HepG2 (cell line): ENCODE results near the gene CHTF18. TPM values are rescaled to one million over a fixed set of nuclear protein-coding genes. Genes with fewer than 3 reads are reported as not detected.

Experiments
- ATAC-seq: fragments of 200-7000 bp; cut with Tn5 transposase; 3 replicates; pipeline ENCODE4 v1.9.1; 2020; ENCODE audit warnings: mild to moderate bottlenecking, moderate library complexity
- BruUV-seq: library from RNA; stranded (reverse); fragments of 400-500 nt; replicated peaks from 2 replicates; lab custom pipeline; 2021; lab: Mats Ljungman, UMichigan
- CTCF ChIA-PET: fragments of 300-600 bp; formaldehyde crosslinking; extraction: SDS; loops from one replicate; lab custom pipeline; 2021; ENCODE audit warnings: low total read pairs, inconsistent platforms, low intra/inter-chr PET ratio; lab: Yijun Ruan, JAX
- POLR2A ChIA-PET: fragments of 350-600 bp; sonication (Branson Sonifier 250); formaldehyde crosslinking; loops from one replicate; lab custom pipeline; 2020; ENCODE audit warnings: antibody characterized with exemption, inconsistent platforms; lab: Yijun Ruan, JAX
- DNase-seq: peaks from one replicate; pipeline ENCODE4 v3.0.0-alpha.2; 2015; ENCODE audit warnings: low spot score
- FAIRE-seq: peaks from 3 replicates; lab custom pipeline; 2011; peaks lifted over from hg19 to GRCh38; lab: Jason Lieb, UNC
- H2AFZ ChIP-seq: one replicate; pipeline ENCODE4 v1.6.1; 2011; ENCODE audit warnings: low read length, inconsistent platforms
- H3K27ac ChIP-seq: fragments of 300-600 bp; 3 replicates; pipeline ENCODE4 v1.8.0; 2011; ENCODE audit warnings: mixed run types, mild to moderate bottlenecking, mixed read lengths, low read length, inconsistent platforms; ENCODE audit not compliant: insufficient read depth; ENCODE audit errors: extremely low read length
- H3K27me3 ChIP-seq, 2 experiments: fragments of 200-600 bp in 1 of 2; 2 replicates in 1 of 2; 3 replicates in 1 of 2; pipeline versions ENCODE4 v1.6.0 to v1.8.0; 2011; ENCODE audit warnings: low read length in 2 of 2, mild to moderate bottlenecking in 2 of 2, moderate library complexity in 2 of 2, inconsistent platforms in 1 of 2; ENCODE audit not compliant: insufficient read depth in 2 of 2, control insufficient read depth in 1 of 2
- H3K36me3 ChIP-seq, 2 experiments: fragments of 200-600 bp in 1 of 2; replicated peaks in 1 of 2; 2 replicates in 1 of 2; 3 replicates in 1 of 2; pipeline versions ENCODE4 v1.5.1 to v1.8.0; 2011; ENCODE audit warnings: low read length in 2 of 2, inconsistent platforms in 1 of 2; ENCODE audit not compliant: insufficient read depth in 2 of 2, control insufficient read depth in 1 of 2
- H3K4me1 ChIP-seq: 2 replicates; pipeline ENCODE4 v1.5.1; 2012; ENCODE audit warnings: low read length, inconsistent platforms; ENCODE audit not compliant: insufficient read depth
- H3K4me2 ChIP-seq: 2 replicates; pipeline ENCODE4 v1.6.0; 2011; ENCODE audit warnings: low read depth, low read length, inconsistent platforms
- H3K4me3 ChIP-seq, 3 experiments: fragments of 200-600 bp in 1 of 3; sonication (generic), shearing (Covaris generic) in 1 of 3; replicated peaks in 1 of 3; 2 replicates each; pipeline ENCODE4 v1.5.1; 2011 to 2016; ENCODE audit warnings: low read length in 3 of 3, inconsistent platforms in 2 of 3, low read depth in 2 of 3, mild to moderate bottlenecking in 2 of 3, control low read depth in 1 of 3, mixed read lengths in 1 of 3; ENCODE audit not compliant: insufficient read depth in 1 of 3
- H3K79me2 ChIP-seq: one replicate; pipeline ENCODE4 v1.6.1; 2011; ENCODE audit warnings: low read length, inconsistent platforms; ENCODE audit not compliant: insufficient read depth
- H3K9ac ChIP-seq: 2 replicates; pipeline ENCODE4 v1.6.0; 2011; ENCODE audit warnings: mild to moderate bottlenecking, low read depth, low read length, inconsistent platforms; ENCODE audit not compliant: insufficient read depth
- H3K9me3 ChIP-seq: 2 replicates; pipeline ENCODE4 v1.5.1; 2012; ENCODE audit warnings: mild to moderate bottlenecking, low read length
- H4K20me1 ChIP-seq: 2 replicates; pipeline ENCODE4 v1.6.0; 2011; ENCODE audit warnings: inconsistent platforms, mild to moderate bottlenecking, low read length, moderate library complexity; ENCODE audit not compliant: insufficient read depth
- KLF15 ChIP-seq: sonication (generic); formaldehyde crosslinking; IDR thresholded peaks from 2 replicates; pipeline ENCODE4 v1.8.1; 2023; ENCODE audit warnings: borderline replicate concordance, mild to moderate bottlenecking, inconsistent platforms, missing genetic modification reagents, mixed read lengths
- PAX8 ChIP-seq: sonication (generic); formaldehyde crosslinking; IDR thresholded peaks from 2 replicates; pipeline ENCODE4 v1.8.0; 2022; ENCODE audit warnings: mild to moderate bottlenecking, missing genetic modification reagents, borderline replicate concordance
- SRSF1 ChIP-seq: fragments of 200-400 bp; formaldehyde crosslinking; optimal IDR thresholded peaks from 2 replicates; pipeline ENCODE3; 2017; ENCODE audit warnings: mild to moderate bottlenecking, low read depth, low read length, moderate library complexity
- ZFP90 ChIP-seq: sonication (generic); formaldehyde crosslinking; IDR thresholded peaks from 2 replicates; pipeline ENCODE4 v1.8.0; 2022; ENCODE audit warnings: missing genetic modification reagents, mild to moderate bottlenecking, inconsistent platforms, borderline replicate concordance
- ZNF570 ChIP-seq: sonication (generic); formaldehyde crosslinking; IDR thresholded peaks from 2 replicates; pipeline ENCODE4 v1.4.0; 2020; ENCODE audit warnings: mild to moderate bottlenecking, missing genetic modification reagents, borderline replicate concordance
- ZNF652 ChIP-seq: IDR thresholded peaks from 2 replicates; pipeline ENCODE4 v1.6.1; 2016; ENCODE audit warnings: low read depth, borderline replicate concordance
- WGBS: methylation state at CpG from one replicate; pipeline ENCODE4 v1.1.6; 2017; ENCODE audit warnings: low lambda C conversion rate; 5-methylcytosine and 5-hydroxymethylcytosine counted together
- in situ Hi-C: cut with HindIII; loops from 2 replicates; pipeline ENCODE4 v1.10.0; 2017; ENCODE audit warnings: low pct_unique_long_range_greater_than_20kb; ENCODE audit not compliant: extremely low pct_ligation_motif_present
- intact Hi-C: fragments of 100-400 bp; cut with micrococcal nuclease; formaldehyde crosslinking; loops from one replicate; pipeline ENCODE4 v1.10.0; 2022; ENCODE audit not compliant: unreplicated experiment
- polyA plus RNA-seq, 8 experiments: library from polyadenylated mRNA; depleted of rRNA in 3 of 8; stranded (reverse) in 7 of 8; unstranded in 1 of 8; fragments of >200 nt; fragmentation: Illumina TruSeq in 4 of 8; extraction: Trizol in 4 of 8; gene quantifications; 2 replicates each; pipeline versions ENCODE4 v1.2.1 to v1.2.3, GENCODE V29; 2011 to 2016; ENCODE audit warnings: low read depth in 4 of 8, missing spikeins in 1 of 8, mixed read lengths in 1 of 8; ENCODE audit not compliant: insufficient read depth in 1 of 8
- total RNA-seq, 5 experiments: library from RNA; depleted of rRNA; stranded (reverse); fragments of >200 nt; fragmentation: Illumina TruSeq; extraction: Trizol; gene quantifications; 2 replicates each; pipeline ENCODE4 v1.2.3, GENCODE V29; 2016; ENCODE audit warnings: low read depth in 1 of 5

Gene CHTF18
- total and polyA plus RNA-seq, 2 of the 13 experiments (the other 11 are each of a cell fraction or from before 2014, with no cell fraction given) = 8.6 to 22.9 TPM

DNA sequence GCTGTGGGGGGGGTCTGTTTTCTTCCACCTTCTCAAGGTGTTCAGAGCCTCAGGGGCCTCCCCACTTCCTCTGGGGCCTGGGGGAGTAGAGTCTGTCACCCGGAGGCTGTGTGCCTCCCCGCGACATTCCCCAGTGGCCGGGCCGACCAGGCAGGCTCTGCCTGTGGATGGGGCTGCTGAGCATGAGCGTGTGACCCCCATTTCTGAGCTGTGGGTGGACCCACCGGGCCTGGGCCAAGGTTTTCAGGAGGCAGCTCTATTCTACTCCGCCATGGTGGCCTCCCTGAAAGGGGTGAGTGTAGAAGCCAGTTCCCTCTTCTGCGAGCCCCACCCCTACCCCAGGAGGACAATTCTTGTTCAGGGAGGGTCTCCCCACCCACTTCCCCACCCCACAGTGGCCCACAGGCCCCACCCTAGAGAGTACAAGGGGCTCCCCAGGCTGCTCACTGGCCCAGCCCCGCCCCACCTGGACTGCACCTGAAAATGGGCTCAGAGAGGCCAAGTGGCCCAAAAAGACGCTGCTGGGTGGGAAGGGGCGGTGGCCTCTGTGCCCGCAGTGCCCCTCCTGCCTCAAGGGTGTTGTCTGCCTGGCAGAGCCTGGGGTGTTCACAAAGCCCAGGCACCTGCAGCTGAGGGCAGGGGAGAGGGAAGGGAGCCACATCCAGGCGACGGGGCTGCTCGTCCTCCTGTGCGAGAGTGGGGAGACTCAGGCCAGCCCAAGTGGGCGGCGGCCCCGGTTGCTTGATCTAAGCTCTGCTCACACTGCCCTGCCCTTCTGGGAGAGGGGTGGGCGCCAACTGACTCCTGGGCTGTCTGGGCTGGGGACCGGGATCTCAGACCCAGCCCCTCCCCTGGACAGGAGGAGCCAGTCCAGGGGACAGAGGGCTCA lies 26.6 kb upstream of the CHTF18 start:
- Histone ChIP-seq H3K36me3 (no peaks in the 10 kb centered on the region), H3K4me3 (peak overlapping the region in 2 of 3 experiments; percentile 40 to 68; a peak in 3 of 6 replicates), H3K9ac (peak overlapping the region; percentile 19; the same call in 1 of the 2 replicates), H2AFZ (no peak overlapping the region), H3K9me3 (no peaks in the 10 kb centered on the region), H4K20me1 (no peaks in the 10 kb centered on the region), H3K27ac (no peak overlapping the region), H3K4me2 (peak overlapping the region; percentile 84), H3K4me1 (peaks cover 32% of the 10 kb centered on the region), H3K79me2 (no peaks in the 10 kb centered on the region), H3K27me3 (peaks cover 3 to 9% of the 10 kb centered on the region in 2 experiments; a peak in 4 of 5 replicates)
- FAIRE-seq (no peak), DNase-seq (no peak), ATAC-seq (peak; percentile 5)
- ChIA-PET POLR2A (interaction anchor here (0.8 to 2.0 kb wide), 13 partner anchors 8 to 49 kb away, joined by 3 to 18 read pairs (median 4); partner anchors contain the start of genes ANTKMT, CCDC78, CHTF18 and CIAO3), CTCF (no interaction called here)
- no TSS peak for BruUV-seq
- 38% methylated on average over 2 of the region's 22 CpGs for WGBS
- in situ Hi-C loops (no loop called here), intact Hi-C loops (no loop called here)
- TF ChIP-seq ZNF652 (CRISPR knock-in tag) = no peak
- no peak for TF ChIP-seq ZFP90 (CRISPR knock-in tag)
- TF ChIP-seq PAX8 (CRISPR knock-in tag) = no peak
- peak; percentile 25 for TF ChIP-seq SRSF1

DNA sequence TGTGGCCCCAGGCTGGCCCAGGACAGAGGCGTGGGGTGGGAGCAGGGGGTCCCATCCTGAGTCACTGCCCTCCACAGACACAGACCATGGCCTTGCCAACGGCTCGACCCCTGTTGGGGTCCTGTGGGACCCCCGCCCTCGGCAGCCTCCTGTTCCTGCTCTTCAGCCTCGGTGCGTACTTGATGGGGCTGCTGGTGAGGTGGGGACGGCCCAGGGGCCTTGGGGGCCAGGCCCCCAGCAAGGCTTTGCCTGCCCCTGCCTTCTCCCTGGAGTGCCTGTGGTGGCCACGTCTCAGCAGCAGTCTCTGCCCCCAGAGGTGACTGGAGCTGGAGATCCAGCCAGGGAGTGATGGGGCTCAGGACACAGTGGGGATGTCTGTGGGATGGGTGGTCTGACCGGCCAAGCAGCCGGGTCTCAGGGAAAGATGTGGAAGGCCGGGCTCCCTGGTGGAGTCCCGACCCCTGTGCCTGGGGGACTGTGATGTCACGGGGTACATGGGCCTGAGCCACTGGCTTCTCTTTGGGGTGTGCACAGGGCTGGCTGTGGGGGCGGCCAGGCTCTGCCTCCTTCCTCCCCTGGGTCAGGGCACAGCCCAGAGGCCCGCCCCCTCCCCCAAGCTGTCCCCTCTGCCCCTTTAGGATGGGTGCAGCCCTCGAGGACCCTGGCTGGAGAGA lies 25.7 kb upstream of the CHTF18 start:
- Histone ChIP-seq H4K20me1 (no peaks in the 10 kb centered on the region), H3K79me2 (no peaks in the 10 kb centered on the region), H3K4me2 (peak overlapping the region; percentile 23; the same call in 1 of the 2 replicates), H3K36me3 (no peaks in the 10 kb centered on the region), H3K9ac (no peak overlapping the region), H3K4me1 (peaks cover 32% of the 10 kb centered on the region), H3K9me3 (no peaks in the 10 kb centered on the region), H3K27me3 (peaks cover 3 to 8% of the 10 kb centered on the region in 2 experiments; a peak in 4 of 5 replicates), H2AFZ (no peak overlapping the region), H3K4me3 (no peak overlapping the region), H3K27ac (no peak overlapping the region)
- POLR2A ChIA-PET = interaction anchor here (2.0 kb wide), 1 partner anchor 42 kb away, joined by 18 read pairs; the partner anchor contains the start of gene ANTKMT
- DNase-seq (no peak), FAIRE-seq (no peak), ATAC-seq (no peak)
- intact Hi-C loops (no loop called here), in situ Hi-C loops (no loop called here)
- 83% methylated on average over 5 of the region's 17 CpGs for WGBS
- TF ChIP-seq ZNF570 (no peak), KLF15 (CRISPR knock-in tag) (no peak)
- BruUV-seq = no TSS peak
- CTCF ChIA-PET = no interaction called here
